Keratinocyte (primary cell): ENCODE results near the gene PRDM1. TPM values are rescaled to one million over a fixed set of nuclear protein-coding genes. Genes with fewer than 3 reads are reported as not detected.
A peak's percentile ranks its signal among the peaks of the same experiment; 100 is the strongest.

Source experiments
- DNase-seq: peaks from one replicate; pipeline ENCODE4 v3.0.0-alpha.2; 2011; ENCODE audit warnings: low read depth, missing footprints, low spot score
- FAIRE-seq: peaks from 2 replicates; lab custom pipeline; 2011; peaks lifted over from hg19 to GRCh38; lab: Jason Lieb, UNC
- H2AFZ ChIP-seq: 2 replicates; pipeline ENCODE4 v1.6.0; 2012; ENCODE audit warnings: low read length, control low read depth, inconsistent platforms; ENCODE audit not compliant: control insufficient read depth
- H3K27ac ChIP-seq: 2 replicates; pipeline ENCODE4 v1.5.1; 2011; ENCODE audit warnings: low read length; ENCODE audit not compliant: control insufficient read depth, insufficient read depth
- H3K27me3 ChIP-seq: 3 replicates; pipeline ENCODE4 v1.6.0; 2011; ENCODE audit warnings: low read length; ENCODE audit not compliant: control insufficient read depth, insufficient read depth; ENCODE audit errors: extremely low read depth
- H3K36me3 ChIP-seq, 2 experiments: 2 replicates in 1 of 2; 3 replicates in 1 of 2; pipeline ENCODE4 v1.5.1; 2011; ENCODE audit warnings: low read length in 2 of 2, mild to moderate bottlenecking in 1 of 2; ENCODE audit not compliant: control insufficient read depth in 2 of 2, insufficient read depth in 2 of 2; ENCODE audit errors: extremely low read depth in 1 of 2
- H3K4me1 ChIP-seq: 3 replicates; pipeline ENCODE4 v1.5.1; 2011; ENCODE audit warnings: low read length; ENCODE audit not compliant: control insufficient read depth, insufficient read depth; ENCODE audit errors: extremely low read depth
- H3K4me2 ChIP-seq: 3 replicates; pipeline ENCODE4 v1.6.0; 2011; ENCODE audit warnings: low read depth, low read length; ENCODE audit not compliant: control insufficient read depth, insufficient read depth; ENCODE audit errors: extremely low read depth
- H3K4me3 ChIP-seq, 3 experiments: fragments of 200-600 bp in 1 of 3; sonication (generic) in 1 of 3; 2 replicates in 2 of 3; 3 replicates in 1 of 3; pipeline ENCODE4 v1.5.1; 2011 to 2016; ENCODE audit warnings: low read length in 3 of 3, mild to moderate bottlenecking in 3 of 3, control low read depth in 2 of 3, inconsistent platforms in 1 of 3, low read depth in 1 of 3, mixed read lengths in 1 of 3, mixed run types in 1 of 3, moderate library complexity in 1 of 3; ENCODE audit not compliant: control insufficient read depth in 2 of 3, insufficient read depth in 2 of 3; ENCODE audit errors: extremely low read depth in 1 of 3
- H3K79me2 ChIP-seq: 2 replicates; pipeline ENCODE4 v1.6.0; 2012; ENCODE audit warnings: low read length; ENCODE audit not compliant: control insufficient read depth, insufficient read depth
- H3K9ac ChIP-seq: 3 replicates; pipeline ENCODE4 v1.6.0; 2011; ENCODE audit warnings: low read length; ENCODE audit not compliant: control insufficient read depth, insufficient read depth; ENCODE audit errors: extremely low read depth
- H3K9me1 ChIP-seq: 3 replicates; pipeline ENCODE4 v1.6.0; 2011; ENCODE audit warnings: low read length; ENCODE audit not compliant: control insufficient read depth, insufficient read depth; ENCODE audit errors: extremely low read depth
- H3K9me3 ChIP-seq: 2 replicates; pipeline ENCODE4 v1.5.1; 2012; ENCODE audit warnings: low read depth, low read length; ENCODE audit not compliant: control insufficient read depth
- H4K20me1 ChIP-seq: 3 replicates; pipeline ENCODE4 v1.6.0; 2011; ENCODE audit warnings: low read length; ENCODE audit not compliant: control insufficient read depth, insufficient read depth; ENCODE audit errors: extremely low read depth
- CTCF ChIP-seq, 3 experiments: IDR thresholded peaks in 1 of 3; conservative IDR thresholded peaks in 1 of 3; optimal IDR thresholded peaks in 1 of 3; 2 replicates in 2 of 3; 3 replicates in 1 of 3; pipeline versions ENCODE3 to v1.5.1; 2011; ENCODE audit warnings: low read length in 3 of 3, mild to moderate bottlenecking in 3 of 3, moderate library complexity in 2 of 3, control low read depth in 1 of 3, inconsistent platforms in 1 of 3; ENCODE audit not compliant: insufficient read depth in 2 of 3; ENCODE audit errors: extremely low read depth in 1 of 3
- EZH2 ChIP-seq: IDR thresholded peaks from one replicate; pipeline ENCODE4 v1.6.1; 2012; ENCODE audit warnings: inconsistent platforms, mild to moderate bottlenecking, low read length, moderate library complexity
- dilution Hi-C: fragments of 300-500 bp; cut with MboI; formaldehyde crosslinking; loops from one replicate; pipeline ENCODE4 v1.7.0; 2020; ENCODE audit warnings: low sequenced_read_pairs; ENCODE audit not compliant: extremely low pct_ligation_motif_present
- polyA plus RNA-seq, 5 experiments: library from polyadenylated mRNA; depleted of rRNA in 3 of 5; stranded (reverse) in 3 of 5; stranded (forward) in 1 of 5; unstranded in 1 of 5; fragments of >200 nt; gene quantifications; 1 replicate in 1 of 5; 2 replicates in 3 of 5; 3 replicates in 1 of 5; pipeline versions ENCODE4 v1.2.1 to v1.2.3, GENCODE V29; 2011 to 2012; ENCODE audit warnings: missing spikeins in 2 of 5, low read depth in 1 of 5, low replicate concordance in 1 of 5

The PRDM1 gene
- polyA plus RNA-seq, 1 donor (not counting 4 experiments of a cell fraction or from before 2014, with no cell fraction given) = 6.7 TPM

- Histone ChIP-seq H2AFZ (peak overlapping the region; percentile 16), H4K20me1 (no peaks in the 10 kb centered on the region), H3K9me3 (no peaks in the 10 kb centered on the region), H3K27ac (peak overlapping the region; percentile 91), H3K9ac (peak overlapping the region; percentile 62), H3K9me1 (no peaks in the 10 kb centered on the region), H3K27me3 (no peaks in the 10 kb centered on the region), H3K4me1 (peaks cover 44% of the 10 kb centered on the region), H3K4me3 (no peak overlapping the region), H3K79me2 (peaks cover 19% of the 10 kb centered on the region), H3K4me2 (peak overlapping the region; percentile 92), H3K36me3 (no peaks in the 10 kb centered on the region)
- TF ChIP-seq CTCF (optimal IDR thresholded peaks at IDR 0.05 in 1 of 3, IDR thresholded peaks at IDR 0.05 in 1 of 3, conservative IDR thresholded peaks at IDR 0.05 in 1 of 3; ENCODE audit: extremely low read depth in 1 of 3, insufficient read depth in 2 of 3, low read length in 3 of 3) (peak; percentile 33 to 59 (median 50)), EZH2 (no peak)
- no peak for DNase-seq
- dilution Hi-C loops = no loop called here
- peak; percentile 32 for FAIRE-seq
Observed at GRCh38 chr6:106084106-106084988, 1.8 kb upstream of the PRDM1 start.

DNA sequence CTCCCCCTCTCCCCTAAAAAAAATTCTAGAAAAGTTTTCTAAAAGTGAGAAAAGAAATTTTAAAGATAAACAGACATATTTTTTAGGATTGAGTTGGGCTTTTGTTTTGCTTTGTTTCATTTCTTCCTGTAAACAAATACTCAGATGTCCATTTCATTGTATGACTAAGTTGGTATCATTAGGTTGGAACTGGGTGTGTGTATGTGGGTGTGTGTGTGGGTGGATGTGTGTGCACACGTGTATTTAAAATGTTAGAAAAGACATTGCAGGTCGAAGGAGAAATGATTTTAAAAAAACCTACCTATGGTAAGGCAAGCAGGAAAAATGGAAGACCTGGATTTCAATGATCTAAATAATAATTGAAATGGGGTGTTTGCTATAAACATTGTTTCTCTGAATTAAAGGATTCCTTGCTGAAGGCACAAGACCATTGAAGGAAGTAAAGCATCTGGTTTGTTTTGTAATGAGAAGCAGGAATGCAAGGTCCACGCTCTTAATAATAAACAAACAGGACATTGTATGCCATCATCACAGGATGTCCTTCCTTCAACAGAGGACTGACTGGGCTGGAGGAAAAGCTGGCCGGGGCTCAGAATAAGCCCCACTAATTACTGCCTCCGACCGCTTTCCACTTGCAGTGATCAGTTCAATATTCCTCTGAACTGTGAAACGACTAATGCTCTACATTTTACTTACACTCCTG, 996 bp upstream of the PRDM1 start:
- H3K9ac ChIP-seq = peak overlapping the region; percentile 87
- no peak for DNase-seq

More for the DNA sequence above, 996 bp upstream of the PRDM1 start:
- Histone ChIP-seq H3K36me3 (peaks cover 0 to 2% of the 10 kb centered on the region in 2 experiments), H2AFZ (peak overlapping the region; percentile 47), H3K4me3 (peak overlapping the region; percentile 54 to 79 (median 78)), H4K20me1 (no peaks in the 10 kb centered on the region), H3K4me2 (peak overlapping the region; percentile 92), H3K4me1 (peaks cover 44% of the 10 kb centered on the region), H3K79me2 (peaks cover 19% of the 10 kb centered on the region), H3K27me3 (no peaks in the 10 kb centered on the region), H3K27ac (peak overlapping the region; percentile 91), H3K9me1 (no peaks in the 10 kb centered on the region), H3K9me3 (no peaks in the 10 kb centered on the region)
- TF ChIP-seq EZH2 = no peak
- TF ChIP-seq CTCF (optimal IDR thresholded peaks at IDR 0.05 in 1 of 3, IDR thresholded peaks at IDR 0.05 in 1 of 3, conservative IDR thresholded peaks at IDR 0.05 in 1 of 3; ENCODE audit: extremely low read depth in 1 of 3, insufficient read depth in 2 of 3, low read length in 3 of 3) = no peak
- peak; percentile 43 for FAIRE-seq
- dilution Hi-C loops = no loop called here
